ENCODE measurements around the gene FYN.

FYN gene

DNA sequence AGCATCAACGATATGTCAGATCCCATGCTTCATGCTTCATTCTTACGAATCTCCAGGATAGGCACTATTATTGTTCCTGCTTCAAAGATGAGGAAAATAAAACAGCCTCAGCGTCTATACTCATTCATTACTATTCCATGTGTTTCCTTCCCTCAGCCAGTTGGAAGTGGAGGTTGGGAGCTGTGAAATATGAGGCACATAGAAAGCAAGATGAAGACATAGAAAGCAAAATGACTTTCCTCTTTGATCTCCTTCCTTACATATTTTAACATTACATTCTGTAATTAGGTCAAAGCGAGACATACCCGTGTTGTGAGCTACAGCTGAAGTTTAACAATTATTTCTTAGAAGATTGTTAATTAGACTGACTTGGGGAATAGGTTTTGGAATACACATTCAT is 125.4 kb downstream of the FYN start:
- DNase-seq (ENCODE audit: low read depth) = no peak

DNA sequence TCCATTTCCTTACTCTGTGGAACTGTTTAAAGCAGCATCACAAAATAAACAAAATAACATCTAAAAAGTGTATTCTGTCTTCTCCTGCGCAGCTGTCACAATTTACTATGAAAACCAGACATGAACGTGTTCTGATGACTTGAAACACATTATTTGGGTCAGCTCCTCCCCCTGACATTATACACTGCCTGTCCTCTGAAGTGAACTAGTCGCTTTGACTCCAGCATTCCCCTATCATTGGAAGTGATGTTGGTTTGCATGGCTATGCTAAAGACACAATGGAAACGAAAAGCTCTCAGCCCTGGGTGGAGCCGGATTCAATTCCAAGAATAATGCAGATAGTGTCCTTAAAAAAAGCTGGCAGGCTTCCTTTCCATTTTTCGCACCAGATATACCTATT is 125.9 kb downstream of the FYN start:
- DNase-seq (ENCODE audit: low read depth) = no peak

DNA sequence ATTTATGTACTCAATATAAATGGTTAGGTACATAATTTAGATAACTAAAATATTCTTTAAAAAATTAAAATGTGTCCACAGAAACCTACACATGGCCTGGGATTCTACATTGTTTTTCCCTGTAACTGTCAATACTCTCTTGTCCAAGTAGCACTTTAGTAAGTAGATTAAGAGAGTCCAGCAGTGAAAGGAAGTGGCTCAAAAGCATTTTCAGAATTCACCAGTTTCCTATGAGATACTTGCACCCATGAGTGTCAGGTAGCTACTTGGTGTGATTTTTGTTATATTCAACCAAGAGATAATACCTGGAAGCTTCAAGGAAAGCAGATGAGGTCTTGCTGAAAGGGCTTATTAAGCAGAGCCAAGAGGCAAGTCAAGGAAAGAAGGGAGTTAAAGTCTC is 126.3 kb downstream of the FYN start:
- DNase-seq (ENCODE audit: low read depth) = no peak

DNA sequence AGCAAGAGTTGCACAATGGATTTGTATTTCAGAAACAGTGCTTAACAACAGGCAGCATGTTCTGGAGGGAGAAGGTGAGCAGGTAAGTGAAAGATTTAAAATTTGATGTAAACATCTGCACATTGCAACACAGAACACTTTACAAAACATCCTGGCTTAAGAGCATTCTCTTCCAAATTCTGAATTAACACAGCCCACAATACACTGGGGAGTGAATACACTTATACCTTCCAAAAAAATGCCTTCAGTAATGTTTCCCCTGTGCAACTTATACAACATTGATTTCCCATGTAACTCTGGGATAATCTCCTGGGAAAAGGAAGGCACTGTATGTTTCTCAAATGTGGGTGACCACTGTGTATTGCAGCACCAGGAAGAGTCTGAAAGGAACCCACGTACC is 127.6 kb downstream of the FYN start:
- no peak for DNase-seq (ENCODE audit: low read depth)

DNA sequence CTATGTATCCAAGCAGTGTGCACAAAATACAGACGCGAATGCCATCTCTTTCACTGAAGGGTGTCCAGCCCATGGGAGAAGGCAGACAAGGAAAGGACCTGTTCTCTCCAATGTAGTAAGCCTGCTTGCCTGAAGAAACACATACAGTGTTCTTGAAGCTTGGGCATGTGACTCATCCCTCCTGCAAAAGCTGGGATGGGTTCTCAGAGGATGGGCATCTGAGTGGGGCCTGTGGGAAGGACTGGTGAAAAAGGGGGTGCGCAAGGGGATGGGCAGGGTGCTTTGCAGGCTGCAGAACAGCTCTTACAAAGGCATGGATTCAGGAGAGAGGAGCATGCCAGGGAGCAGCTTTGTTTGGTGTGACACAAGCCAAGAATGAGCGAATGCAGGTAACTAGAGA is 128.1 kb downstream of the FYN start:
- no peak for DNase-seq (ENCODE audit: low read depth)

DNA sequence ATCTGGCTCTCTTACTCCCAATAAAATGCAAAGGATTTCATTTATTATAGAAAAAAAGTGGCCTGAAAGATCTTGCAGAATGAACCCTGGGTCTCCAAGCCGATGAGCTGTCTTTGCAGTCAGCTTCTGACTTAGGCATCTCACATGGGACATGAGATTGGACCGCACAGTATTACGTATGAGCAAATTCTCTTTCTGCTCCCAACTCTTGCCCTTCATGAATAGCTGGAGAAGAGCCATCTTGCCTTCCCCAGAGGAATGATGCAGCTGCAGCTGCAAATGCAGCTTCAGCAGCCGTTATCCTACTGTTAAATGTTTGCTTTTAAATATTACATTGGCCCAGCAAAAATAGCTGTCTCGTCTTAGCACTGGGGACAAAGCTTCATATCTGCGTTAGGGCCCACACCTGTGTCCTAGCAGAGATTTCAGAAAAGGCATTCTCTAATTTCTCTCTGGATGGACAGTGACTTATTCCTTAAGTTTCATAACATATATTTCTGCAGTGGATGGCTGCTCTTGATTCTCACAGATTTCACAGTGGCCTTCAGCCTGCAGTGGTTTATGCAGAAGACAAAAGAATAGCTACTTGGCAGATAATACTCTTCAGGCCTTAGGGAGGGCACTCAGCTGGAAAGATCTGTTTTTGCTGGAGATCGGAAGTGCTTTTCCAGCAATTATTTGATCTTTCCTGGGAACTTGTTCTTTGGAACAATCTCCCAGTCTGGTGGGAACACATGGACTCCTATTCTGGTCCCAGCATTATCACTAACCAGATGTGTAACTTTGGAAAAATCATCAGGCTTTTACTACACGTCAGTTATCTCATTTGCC is 129.2 kb downstream of the FYN start:
- DNase-seq (ENCODE audit: low read depth) = no peak

DNA sequence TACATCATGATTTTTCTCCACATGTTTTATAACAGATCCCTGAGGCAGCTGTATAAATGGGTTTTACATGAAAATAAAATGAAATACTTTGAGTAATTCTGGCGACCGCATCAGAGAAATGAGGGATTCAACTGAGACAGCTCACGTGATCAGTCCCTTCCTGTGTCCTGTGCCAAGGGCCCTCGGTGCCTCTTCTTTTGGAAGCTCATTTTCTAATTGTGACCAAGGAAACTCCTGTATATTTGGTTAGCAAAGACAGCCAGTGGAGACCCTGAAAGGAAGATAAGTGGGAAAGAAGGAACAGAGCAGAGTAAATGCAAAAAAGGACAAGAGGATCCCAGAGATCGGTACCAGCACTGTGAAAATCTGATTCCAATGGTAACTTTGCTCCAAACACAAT is 129.9 kb downstream of the FYN start:
- no peak for DNase-seq (ENCODE audit: low read depth)

DNA sequence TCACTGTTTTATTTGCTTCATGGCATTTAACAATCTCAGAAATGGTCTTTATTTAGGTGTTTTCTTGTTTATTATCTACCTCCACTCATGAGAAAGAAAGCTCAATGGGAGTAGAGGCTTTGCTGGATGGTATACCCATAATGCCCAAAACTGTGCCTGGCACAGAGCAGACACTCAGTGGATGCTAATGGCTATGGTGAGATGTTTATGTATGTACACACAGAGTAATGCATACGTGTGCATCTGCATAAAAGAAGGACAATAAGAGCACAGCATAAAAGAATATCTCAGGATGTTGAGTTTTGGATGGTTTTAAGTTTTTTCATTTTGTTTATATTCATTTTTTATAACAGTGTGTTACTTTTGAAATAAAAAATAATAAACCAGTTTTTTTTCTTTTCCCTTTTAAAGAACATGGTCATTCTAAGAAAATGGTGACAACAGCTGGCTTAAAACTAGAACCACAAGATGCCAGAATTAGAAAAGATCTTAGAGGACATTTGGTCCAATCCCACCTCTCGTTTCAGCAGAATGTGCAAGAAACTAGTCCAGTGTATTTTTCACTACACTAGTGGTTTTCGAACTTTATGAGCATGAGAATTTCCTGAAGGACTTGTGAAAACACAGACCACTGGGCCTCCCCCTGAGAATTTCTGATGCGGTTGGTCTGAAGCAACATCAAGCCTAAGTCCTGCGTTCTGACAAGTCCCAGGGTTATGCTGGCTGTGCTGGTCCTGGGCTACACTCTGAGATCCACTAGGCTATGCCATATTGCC is 131.9 kb downstream of the FYN start:
- DNase-seq (ENCODE audit: low read depth) = no peak

DNA sequence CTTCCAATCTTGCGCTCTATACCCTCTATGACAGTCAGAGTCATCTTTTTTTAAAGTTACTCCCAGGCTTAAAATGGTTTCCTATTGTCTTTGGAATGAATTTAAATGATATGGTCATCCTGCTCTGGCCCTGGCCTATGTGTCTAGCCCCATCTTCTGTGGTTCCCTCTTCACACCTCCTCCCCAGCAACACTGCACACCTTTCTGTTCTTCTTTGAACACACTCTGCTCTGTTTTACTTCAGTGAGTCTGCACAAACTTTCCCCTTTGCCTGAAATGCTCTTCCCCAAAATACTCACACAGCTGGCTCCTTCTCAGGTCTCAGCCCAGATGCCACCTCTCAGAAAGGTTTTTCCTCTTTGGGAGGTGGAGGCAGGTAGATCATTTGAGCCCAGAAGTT is 132.7 kb downstream of the FYN start:
- DNase-seq (ENCODE audit: low read depth) = no peak

DNA sequence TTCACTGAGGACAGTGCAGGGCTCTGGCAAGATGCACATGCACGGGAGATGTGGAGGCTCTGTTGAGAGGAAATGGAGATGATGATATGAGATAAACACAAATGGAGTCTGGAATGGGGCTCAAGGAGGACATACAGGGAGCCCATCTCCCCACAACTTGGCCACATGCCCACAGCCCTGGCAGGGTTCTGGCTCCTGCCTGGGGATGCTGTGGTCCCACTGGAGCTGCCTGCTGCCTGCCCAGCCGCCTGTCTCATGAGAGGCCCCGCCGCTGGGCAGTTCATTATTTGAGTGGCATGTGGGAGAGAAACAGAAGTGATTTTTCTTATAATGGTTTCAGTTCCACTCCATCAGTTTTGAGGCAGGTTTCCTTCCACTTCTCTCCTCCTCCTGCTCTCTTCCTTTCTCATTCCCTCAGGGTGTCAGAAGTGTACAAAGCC is 134.0 kb downstream of the FYN start:
- DNase-seq (ENCODE audit: low read depth) = no peak

DNA sequence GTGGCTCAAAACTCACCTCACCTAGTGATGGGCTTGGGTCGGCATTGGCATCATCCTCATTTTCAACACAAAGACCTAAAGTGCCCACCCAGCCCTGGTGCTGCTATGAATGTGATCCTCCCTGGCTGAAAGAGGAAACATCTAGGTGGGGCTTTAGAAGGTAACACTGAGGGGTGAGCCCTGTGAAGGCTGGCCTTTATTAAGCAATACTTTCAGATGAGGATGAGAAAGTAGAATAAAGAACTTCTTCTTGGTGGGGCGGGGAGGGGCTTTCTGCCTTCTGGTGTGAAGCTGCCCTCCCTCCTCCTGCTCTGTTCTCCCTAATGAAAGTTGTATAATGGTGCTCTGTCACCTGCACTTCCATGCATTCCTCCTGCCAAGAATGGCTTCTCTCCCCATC is 134.6 kb downstream of the FYN start:
- no peak for DNase-seq (ENCODE audit: low read depth)

DNA sequence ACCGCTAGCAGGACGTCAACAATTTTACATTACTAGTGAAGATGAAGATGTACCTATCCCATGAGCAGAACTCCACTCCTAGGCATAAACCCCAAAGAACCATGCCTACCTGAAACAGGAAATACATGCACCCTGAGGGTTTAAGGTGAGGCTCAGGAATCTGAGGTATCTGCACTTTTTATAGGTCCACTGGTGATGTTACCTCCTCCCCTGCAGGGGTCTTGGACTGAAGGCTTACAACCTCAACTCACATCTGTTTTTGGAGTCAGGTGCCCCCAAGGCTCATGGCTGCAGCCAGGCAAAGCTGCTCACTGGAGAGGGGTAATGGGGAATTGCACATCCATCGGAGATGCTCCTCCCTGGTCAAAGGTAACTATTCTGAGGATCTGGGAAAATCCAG is 135.1 kb downstream of the FYN start:
- DNase-seq (ENCODE audit: low read depth) = no peak

DNA sequence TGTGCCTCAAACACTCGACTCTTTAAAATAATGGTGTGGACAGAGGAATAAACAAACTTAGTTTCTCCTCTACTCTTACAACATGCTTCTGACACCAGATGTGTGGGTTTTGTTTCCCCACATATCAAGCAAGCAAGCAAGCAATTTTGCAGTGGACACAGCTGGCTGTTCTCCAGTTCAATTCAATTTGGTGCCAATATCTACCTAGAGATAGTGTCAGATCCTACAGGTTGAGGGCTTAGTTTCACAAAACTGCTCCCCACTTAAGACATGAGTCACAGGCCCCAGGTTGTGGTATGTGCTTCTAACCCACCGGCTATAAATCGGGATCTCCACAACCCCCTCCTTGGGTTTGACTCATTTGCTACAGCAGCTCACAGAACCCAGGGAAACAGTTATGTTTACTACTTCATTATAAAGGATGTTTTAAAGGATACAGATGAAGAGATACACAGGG is 136.2 kb downstream of the FYN start:
- no peak for DNase-seq (ENCODE audit: low read depth)

DNA sequence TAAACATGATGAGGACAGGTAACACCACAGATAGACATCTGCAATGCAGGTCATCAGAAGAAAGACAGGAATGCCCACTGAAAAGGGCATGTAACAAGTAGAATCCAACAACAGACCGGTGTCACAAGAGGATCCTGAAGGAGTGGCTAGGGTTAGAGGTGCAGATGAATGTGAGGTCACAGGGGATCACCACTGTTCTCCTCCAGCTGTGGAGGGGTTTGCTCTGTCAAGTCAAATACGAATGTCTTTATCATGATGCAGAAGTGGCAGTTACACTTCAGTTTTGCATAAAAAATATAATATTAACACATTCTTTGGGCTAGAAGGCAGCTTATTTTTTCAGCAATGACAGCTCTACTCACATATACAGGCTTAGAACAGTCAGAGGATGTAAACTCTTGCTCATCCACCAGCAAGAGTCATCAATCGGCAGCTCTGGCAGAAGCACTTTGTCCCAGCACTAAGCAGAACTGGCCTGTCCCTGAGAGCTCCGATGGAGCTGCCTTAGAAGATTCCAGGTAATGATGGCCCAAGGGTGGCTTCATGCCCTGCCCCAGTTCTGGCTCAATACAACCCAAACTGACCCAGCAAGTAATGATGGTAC is 137.1 kb downstream of the FYN start:
- DNase-seq (ENCODE audit: low read depth) = no peak

DNA sequence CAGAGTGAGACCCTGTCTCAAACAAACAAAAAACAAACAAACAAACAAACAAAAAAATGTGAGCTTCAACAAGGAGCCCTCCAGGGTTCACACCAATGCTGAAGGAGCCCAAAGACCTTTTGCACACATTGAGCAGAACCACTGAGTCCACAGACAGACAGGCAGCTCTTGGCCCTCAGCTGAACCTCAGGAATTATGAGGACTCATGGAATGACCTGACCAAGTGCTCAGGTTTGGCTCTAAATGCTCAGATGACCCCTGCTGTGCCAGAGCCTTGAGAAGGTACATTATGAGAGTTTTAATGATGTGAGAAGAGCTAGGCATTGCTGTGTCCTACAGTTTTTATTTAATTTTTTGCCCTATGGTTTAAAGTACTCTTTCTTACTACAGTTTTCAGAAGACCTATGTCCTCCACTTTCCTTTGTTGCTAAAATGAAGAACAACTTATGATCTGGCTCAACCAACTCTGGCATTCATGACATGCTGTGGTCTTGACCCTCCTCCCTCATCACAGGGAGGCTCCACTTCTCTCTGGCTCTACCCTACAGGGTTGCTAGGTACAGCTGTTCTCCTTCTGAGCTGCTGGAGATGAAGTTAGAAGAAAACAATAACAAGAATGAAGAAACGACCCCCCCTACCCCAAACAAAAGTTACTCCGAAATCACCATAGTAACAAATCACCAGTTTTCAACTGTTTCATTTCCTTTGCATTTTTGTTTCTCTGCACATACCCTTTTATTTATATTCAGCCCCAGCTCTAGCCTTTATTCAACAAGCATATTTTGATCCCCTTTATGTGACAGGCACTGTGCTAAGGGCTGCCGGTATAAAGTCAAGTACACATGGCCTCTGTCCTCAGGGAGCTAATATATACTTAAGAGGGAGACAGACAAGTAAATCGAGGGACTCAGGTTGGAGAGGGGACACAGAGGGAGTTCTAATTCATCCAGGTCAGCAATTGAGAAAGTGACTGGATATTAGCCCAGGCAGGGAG is 138.9 kb downstream of the FYN start:
- DNase-seq (ENCODE audit: low read depth) = no peak

DNA sequence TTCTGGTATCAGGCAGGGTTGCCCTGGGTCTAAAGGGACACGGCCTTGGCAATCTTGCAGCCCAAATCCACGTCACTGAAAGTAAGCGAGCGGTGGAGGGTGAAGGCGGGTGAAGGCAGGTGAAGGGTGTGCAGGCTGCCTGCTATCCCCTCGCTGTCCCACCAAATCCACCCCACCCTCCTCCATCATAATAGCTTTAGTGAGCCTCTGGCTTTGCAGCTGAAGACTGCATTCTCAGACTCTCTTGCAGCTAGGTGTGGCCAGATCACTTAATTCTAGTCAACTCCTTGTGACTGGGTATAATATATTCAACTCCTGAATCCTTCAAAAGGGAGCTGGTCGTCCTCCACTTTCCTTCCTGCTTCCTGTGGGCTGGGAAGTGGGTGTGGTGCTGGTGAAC is 140.9 kb downstream of the FYN start:
- no peak for DNase-seq (ENCODE audit: low read depth)

DNA sequence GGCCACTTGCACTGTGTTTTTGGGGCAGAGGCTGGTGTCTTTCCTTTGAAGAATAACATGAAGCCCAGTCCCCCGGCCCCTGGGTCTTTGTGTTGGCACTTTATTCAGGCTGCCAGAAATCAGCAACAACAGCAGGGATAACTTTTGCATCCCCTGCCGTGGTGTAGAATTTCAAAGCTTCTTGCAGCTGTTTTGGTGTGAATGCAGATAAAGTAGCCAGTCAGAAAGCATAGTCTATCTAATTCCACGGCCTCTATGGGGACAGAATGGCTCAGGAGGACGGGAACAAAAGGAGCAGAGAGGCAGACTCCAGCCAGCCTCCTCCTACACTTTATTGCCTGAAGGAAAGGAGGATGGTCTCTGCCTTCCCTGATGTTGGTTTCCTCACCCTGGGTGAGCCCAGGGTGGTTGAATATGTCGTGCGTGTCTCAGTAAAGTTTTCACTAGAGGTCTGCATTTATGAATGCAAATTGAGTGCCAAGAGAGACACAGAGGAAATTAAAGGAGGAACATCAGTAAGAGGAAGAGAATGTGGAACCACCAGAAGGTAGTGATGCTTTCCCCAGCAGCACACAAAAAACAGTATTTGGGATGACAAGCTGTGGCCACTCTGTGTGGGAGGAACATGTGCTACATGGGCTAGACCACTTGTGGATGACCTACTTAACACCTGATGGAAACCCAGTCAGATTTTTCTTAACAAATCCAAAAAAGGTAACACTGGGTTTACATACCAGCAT is 141.6 kb downstream of the FYN start:
- DNase-seq (ENCODE audit: low read depth) = no peak

DNA sequence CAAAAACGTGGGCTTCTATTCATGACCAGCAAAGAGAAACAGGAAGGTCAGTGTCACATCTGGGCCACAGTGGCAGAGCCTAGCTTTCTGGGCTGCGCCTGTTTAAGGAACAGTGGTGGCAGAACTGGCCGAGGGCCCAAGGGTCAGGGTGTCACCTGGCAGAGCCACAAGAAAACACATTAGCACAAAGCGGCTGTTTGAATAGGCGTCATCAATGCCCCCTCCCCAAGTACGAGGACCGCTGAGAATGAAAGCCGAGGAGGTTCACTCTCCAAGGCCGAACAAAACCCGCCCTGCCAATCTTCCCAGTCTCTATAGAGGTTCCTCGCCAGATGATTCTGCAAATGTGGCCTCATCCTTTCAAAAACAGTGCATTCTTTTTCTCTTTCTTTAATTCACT is 142.4 kb downstream of the FYN start:
- DNase-seq (ENCODE audit: low read depth) = no peak

DNA sequence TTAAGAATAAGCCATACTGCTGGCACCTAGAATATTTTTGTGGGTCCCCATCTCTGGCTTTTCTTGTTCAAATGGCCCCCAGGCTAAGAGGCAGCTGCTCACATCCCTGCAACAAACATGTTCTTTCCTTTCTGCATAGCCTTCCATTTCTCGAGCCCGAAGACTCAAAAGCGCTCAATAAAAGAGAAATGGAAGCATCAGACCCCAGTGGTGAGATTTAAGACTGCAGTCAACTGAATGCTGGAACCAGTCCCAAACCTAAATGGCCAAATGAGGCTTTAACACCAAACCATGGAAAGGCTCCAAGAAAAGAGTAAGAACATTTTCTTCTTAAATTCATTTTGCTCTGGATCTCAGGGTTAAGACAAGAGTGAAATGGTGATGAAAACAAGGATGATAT is 145.4 kb downstream of the FYN start:
- DNase-seq (ENCODE audit: low read depth) = no peak

DNA sequence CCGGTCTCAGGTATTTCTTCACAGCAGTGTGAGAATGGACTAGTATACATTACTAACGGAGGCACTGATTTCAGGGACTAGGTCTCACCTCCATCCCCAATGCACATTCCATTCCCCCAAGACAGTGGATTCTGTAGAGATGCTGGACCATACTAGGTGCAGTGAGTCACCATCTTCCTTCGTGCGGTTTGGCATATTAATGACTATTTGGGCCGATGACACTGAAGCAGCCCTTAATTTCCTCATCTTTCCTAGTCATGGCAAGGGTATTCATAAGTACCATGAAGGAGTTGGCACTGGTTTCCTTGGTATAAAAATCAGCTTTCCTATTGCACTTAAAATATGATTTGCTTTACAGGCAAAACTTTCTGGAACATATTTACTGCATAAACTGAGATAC is 146.2 kb downstream of the FYN start:
- peak; percentile 48 for DNase-seq (ENCODE audit: low read depth)

DNA sequence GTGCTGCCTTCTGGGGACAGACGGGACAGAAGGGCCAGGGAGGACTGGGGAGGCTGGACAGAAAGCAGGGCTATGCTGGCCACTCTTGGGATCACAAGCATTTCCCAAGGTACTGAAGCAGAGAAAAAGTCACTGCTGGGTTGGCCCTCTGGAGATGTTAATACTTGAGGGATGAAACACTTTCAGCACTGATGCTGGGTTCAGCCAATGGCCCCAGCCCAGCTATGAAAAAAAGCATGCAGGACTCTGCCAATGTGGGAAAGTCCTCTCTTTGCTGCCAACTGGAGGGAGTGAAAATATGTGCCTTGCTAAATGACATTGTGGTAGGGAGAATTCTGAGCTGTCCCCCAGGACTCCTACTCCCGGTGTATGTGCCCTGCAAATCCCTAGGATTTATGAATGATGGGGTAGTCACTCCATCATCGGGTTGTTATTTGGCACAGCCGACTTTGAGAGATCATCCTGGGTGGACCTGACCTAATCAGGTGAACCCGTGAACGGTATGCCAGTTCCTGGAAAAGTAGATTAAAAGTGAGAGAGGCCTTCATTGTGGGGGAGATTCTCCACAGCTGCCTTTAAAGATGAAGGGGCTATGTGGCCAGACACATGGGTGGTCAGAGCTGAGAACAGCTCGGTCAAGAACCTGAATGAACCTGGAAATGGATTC is 147.7 kb downstream of the FYN start:
- DNase-seq (ENCODE audit: low read depth) = no peak
